CD1c-positive myeloid dendritic cell (primary cell): Measurements from ENCODE around the gene CDC42EP1.

Source experiments
- DNase-seq: peaks from one replicate; pipeline ENCODE4 v3.0.0-alpha.2; 2016; ENCODE audit errors: extremely low spot score

CDC42EP1 gene

DNA sequence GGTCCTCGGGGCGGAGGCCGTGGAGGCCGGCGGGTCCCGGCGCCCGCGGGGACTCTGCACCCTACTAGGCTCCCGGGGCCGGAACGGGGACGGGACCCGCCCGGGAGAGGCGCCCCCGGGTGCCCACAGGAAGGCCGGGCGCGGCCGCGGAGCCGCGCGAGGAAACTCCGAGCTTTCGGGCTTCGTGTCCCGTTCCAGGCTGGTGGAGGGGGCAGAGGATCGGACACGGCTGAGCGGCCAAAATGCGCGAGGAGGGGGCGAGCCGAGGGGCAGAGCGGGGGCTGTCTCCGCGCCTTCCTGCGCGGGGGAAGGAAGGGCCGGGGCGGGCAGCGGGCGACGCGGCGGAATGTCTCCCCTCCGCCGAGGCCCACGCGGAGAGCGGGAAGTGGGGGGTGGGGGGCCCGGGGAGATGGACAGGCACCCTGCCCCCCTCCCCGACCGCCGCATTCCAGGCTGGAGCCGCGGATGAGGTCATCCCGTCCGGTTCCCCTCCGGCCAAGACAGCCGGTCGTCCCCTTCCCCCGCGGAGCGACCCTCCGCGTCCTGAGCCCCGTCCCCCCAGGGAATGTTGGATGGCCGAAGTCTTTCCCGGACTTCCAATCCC, 430 bp downstream of the CDC42EP1 start:
- no peak for DNase-seq

DNA sequence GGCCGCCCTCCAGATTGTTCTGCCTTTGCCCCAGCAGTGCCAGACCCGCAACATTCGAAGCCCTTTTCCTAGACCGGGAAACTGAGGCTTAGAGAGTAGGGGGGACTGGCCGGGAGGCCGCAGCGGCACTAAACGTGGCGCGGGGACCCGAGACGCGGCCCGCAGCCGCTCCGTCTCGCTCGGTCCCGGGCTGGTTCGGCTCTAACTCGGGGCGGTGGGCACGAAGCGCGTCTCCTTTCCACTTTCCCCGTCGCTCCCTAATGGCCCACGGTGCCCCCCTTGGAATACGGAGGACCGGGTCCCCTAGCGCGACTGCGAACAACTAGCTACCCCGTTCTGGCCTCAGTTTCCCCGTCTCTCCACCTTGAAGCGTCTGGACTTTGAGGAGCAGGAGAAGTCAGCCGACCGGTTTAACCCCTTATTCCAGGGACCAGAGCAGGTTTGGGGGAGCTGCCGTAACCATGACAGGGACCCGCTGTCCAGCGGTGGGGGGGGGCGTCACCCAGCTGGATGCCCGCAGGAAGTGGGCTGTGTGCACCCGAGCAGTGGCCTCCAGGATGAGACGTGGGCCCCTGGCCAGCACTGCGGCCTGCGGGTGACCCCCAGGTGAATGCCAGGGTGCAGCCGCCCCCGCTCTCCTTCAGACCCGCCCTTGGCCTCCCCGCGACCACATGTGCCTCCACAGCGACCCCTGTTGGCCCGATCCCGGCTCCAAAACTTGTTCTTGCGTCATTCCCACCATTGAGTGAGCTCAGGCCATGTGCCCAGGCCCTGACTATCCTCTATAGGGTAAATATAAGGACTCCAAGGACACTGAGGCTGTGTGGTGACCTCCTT, 1.1 kb downstream of the CDC42EP1 start:
- peak; percentile 77 for DNase-seq

DNA sequence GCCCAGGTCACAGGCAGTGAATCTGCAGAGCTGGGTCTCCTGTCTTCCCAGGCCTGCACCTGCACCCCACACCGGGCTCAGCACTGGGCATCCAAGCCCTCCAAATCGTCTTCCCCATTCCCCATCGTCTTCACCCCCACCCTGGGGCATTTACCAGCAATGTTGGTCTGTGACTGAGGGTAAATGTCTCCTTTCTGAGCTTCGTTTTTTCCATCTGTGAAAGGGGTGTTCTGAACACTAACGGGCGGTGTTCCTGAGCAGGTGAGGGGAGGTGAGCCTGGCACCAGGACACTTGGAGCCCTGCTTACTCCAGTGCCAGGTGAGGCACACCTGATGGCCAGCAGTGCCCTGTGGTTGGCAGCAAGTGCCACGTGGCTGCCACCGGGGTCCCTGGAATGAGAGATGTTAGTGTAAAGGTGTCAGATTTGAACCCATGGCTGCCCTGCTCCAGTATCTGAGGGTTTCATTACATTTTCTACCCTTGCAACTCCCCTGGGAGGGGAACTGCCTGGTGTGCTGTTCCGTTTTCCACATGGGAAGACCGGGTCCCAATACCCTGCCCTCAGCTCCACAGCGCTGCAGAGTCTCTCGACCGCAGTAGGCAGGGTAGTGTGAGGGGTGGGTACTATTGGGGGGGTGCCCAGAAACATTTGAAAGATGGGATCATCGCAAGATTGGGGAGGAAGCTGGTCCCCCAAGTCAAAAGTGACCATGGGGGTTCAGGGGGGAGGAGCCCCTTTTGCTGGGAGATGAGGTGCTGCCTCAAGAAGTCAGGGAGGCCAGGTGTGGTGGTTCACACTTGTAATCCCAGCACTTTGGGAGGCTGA, 2.0 kb downstream of the CDC42EP1 start:
- DNase-seq, result no peak

DNA sequence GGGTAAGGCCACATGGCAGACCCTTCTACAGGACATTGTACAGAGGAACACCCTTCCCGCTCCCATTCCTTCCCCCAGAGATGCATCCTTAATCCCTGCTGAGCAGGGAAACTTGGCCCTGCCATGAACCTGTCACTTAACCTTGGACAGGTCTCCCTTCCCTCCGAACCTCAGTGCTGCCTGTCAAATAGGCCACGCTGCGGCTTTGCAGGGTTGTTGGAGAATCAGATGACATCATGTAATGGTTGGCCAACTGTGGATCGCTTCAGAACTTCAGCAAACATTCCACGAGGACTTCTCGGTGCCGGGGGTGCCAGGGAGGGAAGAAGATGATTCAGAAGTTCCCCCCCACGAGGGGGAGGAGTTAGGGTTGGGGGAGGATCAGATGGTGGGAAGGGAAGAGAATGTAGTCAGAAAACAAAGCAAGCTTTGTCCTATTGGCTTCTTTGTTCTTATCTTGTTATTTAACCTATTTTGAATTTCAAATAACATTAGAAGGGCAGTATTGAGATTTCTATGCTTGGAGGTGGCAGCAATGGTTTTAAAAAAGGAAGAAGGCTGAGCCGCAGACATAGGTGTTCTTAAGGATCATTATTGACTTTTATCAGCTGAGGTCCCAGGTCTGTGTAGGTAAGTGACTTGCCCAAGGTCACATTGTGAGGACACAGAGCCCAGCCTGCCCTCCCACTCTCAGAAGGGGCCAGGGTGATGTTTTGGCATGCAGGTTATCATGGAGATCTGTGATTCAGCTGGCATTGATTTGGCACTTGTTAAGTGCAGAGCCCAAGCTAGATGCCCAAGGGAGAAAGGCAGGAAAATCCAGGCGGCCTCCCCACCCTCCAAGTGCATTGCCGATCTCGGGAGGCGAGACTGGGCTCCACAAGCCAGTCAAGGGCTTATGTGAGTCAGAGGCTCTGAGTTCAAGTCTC, 3.1 kb downstream of the CDC42EP1 start:
- no peak for DNase-seq

DNA sequence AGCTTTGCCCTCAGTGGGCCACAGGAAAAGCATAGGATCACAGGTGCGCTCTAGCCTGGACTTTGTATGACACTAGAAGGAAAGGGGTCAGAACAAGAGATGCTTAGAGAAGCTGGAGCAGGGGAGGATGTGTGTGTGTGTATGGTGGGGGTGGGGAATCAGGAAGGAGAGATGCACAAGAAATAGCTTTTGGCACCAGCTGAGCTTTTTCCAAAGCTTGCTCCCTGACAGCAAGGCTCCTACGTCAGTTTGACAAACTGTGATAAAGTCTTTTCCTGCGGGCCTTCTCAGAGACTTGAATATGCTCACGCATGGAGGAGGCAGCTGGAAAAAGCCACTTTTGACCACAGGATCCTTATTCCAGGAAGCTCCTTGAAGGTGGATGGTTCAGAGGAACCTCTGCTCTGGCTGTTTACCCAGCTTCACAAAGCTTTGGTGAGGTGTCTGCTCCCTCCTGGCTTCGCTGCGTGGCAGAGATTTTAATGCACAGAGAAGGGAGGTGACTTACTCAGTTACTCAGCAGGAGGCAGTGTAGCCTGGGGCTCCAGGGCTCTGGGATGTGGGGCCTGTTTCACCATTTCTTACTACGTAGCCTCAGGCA, 3.9 kb downstream of the CDC42EP1 start:
- DNase-seq, result no peak

DNA sequence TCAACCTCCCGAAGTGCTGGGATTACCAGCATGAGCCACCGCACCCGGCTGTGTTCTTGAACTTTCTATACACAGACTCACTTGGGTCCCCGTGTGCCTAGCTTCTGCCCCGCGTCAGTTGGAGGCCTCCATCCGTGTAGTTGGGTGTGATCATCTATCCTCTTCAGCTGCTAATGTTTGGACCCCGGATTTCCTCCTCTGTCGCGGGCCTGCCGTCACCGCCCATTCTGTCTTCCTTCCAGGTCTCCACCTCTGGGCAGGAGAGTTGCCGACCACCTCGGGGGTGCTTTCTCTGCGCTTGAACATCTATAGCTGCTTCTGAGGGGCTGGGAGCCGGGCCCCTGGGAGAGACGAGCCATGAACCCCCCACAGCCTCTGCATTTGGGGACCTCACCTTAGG, 5.5 kb downstream of the CDC42EP1 start:
- no peak for DNase-seq

- DNase-seq, result peak; percentile 90
Observed at GRCh38 chr22:37566329-37566837, 6.1 kb downstream of the CDC42EP1 start.

GRCh38 chr22:37566903-37567798, 6.9 kb downstream of the CDC42EP1 start:
- DNase-seq, result peak; percentile 83

GRCh38 chr22:37568012-37568411, 7.7 kb downstream of the CDC42EP1 start:
- DNase-seq, result no peak

GRCh38 chr22:37568448-37569008, 8.2 kb downstream of the CDC42EP1 start:
- no peak for DNase-seq

DNA sequence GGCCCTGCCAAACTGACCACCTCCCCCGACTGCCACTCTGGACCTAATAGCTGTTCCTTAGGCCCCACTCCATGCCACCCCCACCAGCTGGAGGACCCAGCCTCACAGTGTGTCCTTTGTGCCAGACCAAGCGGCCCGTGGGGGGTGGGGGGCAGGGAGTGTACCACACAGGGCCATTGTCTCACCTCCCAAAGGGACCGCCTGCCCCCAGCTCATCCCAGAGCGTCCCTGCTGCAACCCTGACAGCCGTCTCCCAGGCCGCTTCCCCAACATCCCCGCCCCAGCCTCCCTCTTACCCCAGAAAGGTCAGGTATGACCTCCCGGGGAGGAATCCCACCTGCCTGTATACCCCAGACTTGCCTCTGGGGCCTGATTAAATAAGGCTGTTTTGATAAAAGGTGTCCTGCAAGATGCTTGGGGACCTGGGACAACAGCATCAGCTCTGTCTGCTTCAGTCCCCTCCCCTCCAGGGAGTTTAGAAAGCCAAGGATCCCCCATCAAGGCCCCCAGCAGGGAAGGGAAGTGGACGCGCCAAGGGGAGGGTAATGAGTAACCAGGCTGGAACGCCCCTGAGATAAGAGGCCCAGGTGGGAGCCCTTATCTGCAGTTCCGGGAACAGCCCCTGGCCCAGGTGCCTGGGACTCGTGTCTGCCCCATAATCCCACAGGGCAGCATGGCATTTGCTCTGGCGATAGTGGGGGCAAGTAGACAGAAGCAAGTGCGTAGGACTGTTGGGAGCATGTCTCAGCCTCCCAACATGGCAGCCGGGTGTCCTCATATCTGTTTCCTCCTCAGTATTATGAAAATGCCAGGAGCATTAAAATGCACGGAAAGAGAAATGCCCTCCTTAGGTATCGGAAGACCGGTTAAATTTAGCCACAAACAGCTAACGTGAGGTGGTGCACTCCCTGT, 9.0 kb downstream of the CDC42EP1 start:
- no peak for DNase-seq

DNA sequence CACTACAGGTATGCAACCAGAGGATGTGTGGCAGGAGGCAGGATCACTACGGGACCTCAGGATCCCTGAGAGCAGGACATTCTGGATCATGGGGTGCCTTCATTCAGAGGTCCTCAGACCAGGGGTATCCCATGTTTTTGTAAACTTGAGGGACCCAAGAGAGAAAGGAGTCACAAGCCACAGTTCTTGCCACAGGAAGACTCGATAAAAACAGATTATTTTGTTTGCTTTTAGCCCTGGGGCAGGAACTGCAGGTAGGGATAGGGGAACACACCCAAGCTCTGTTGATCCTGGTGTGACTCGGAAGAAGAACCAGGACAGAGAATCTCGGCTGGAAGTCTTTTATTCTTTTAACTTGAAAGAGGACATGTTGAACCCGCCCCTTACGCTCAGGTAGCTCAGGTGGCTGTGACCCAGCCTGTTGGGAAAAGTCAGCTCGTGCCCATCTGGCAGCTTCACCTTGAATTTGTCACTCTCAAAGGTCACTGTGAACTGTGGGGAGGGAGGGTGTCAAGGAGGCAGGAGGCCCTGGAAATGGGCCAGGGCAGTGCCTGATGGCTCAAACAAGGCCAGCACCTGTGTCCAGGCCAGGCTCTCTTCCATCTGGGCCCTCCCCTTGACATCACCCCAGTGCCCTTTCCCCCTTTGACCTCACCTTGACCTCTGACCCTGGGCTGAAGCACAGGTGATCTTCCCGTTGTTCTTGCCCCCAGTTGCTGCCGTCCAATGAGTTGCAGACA, 9.8 kb downstream of the CDC42EP1 start:
- DNase-seq, result no peak

GRCh38 chr22:37570661-37570976, 10.3 kb downstream of the CDC42EP1 start:
- DNase-seq, result no peak

DNA sequence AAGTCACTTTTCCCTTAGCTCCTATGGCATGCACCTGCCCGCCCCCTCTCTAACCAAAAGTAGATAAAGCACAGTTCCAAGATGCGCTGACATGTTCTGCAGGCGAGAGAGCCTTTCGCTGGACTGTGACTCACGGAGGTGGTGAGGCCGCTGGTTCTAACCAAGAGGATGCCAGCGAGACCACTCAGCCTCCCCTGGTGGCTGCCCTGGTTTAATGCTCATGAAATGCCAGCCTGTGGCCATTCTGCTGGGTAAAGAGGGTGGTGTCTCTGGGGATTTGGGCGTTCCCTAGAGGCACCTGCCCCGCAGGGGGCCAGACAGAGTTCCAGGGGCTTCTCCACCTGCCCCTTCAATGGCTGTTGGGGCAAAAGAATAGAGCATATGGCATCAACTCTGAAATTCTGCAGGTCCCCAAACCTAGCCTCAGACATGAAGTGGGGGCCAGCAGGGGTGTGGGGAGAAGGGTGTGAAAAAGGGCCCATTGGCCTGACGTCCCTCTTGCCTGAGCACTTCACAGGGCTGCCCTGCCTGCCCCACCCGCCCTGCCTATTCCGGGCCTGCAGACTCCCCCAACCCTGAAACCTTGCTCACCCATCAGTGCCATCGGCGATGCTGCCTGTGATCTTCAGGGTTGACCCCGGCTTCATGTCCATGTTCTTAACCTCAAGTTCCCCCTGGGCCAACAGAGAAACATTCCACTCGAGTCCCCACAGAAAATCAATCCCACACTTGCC, 11.1 kb downstream of the CDC42EP1 start:
- no peak for DNase-seq

DNA sequence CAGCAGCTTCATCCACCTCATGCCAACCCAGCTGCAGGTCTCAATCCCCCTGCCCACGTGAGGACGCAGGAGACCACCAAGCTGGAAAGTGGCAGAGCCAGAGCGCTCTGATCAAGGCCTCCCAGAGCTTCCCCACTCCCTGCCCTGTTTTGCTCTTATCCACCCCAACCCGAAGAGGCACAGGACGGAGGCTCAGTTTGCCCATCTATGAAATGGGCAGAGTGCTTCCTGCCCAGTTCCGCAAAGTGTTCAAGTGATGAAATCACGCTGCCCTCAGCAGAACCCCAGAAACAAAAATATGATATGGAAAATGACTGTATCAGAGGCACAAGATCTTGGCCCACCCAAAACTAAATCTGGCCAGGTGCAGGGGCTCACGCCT, 11.7 kb downstream of the CDC42EP1 start:
- no peak for DNase-seq

GRCh38 chr22:37575490-37576003, 15.3 kb downstream of the CDC42EP1 start:
- DNase-seq, result no peak

- no peak for DNase-seq
Observed at GRCh38 chr22:37578002-37578401, 17.7 kb downstream of the CDC42EP1 start.
